ENCODE results near the gene SH3GL1. TPM values are rescaled to one million over a fixed set of nuclear protein-coding genes. Genes with fewer than 3 reads are reported as not detected.

SH3GL1 gene
- total RNA-seq, 4 donors from 2014 or later: 16.5 to 63.2 (median 34.2) TPM

- Histone ChIP-seq H3K9me3 (no peaks in the 10 kb centered on the region), H3K4me1 (peaks cover 51 to 78% (median 62%) of the 10 kb centered on the region in 4 donors), H3K27ac (peak overlapping the region; percentile 75 to 85 (median 81)), H3K27me3 (no peaks in the 10 kb centered on the region), H3K36me3 (no peaks in the 10 kb centered on the region), H3K4me3 (no peak overlapping the region)
- no peak for DNase-seq
- TF ChIP-seq CTCF (IDR thresholded peaks at IDR 0.05): peak in 2 of 5 experiments; percentile 1 to 12
- no peak for TF ChIP-seq EP300 (IDR thresholded peaks at IDR 0.05; ENCODE audit: low read depth)
- in situ Hi-C loops (cut with MboI; ENCODE audit: low pct_ligation_motif_present in 1 of 4, low pct_unique_long_range_greater_than_20kb in 1 of 4, low sequenced_read_pairs in 3 of 4): no loop called here
- intact Hi-C loops (cut with DNase I; ENCODE audit: low total_unique reads): no loop called here
- 73% methylated on average over 16 of the region's 16 CpGs; no CpG with 5 or more reads in 1 of the 2 donors for WGBS, 2 donors (ENCODE audit: low coverage in 1 of 2)
Observed at GRCh38 chr19:4376028-4376670, 24.2 kb downstream of the SH3GL1 start.

GRCh38 chr19:4375164-4376027, 25.0 kb downstream of the SH3GL1 start:
- no peaks in the 10 kb centered on the region for H3K9me3 ChIP-seq
- 20 to 32% methylated on average over 4 to 16 of the region's 16 CpGs for WGBS, 2 donors (ENCODE audit: low coverage in 1 of 2)
- DNase-seq: peak; percentile 80
- H3K36me3 ChIP-seq: no peaks in the 10 kb centered on the region
- intact Hi-C loops (cut with DNase I; ENCODE audit: low total_unique reads) (no loop called here), in situ Hi-C loops (cut with MboI; ENCODE audit: low pct_ligation_motif_present in 1 of 4, low pct_unique_long_range_greater_than_20kb in 1 of 4, low sequenced_read_pairs in 3 of 4) (no loop called here)
- H3K4me3 ChIP-seq: no peak overlapping the region
- H3K27ac ChIP-seq: peak overlapping the region; percentile 75 to 85 (median 81)
- TF ChIP-seq POLR2A (IDR thresholded peaks at IDR 0.05): no peak
- TF ChIP-seq CTCF (IDR thresholded peaks at IDR 0.05): peak in 4 of 5 experiments; percentile 13 to 23 (median 17)
- TF ChIP-seq POLR2AphosphoS5 (IDR thresholded peaks at IDR 0.05): no peak
- peaks cover 47 to 76% (median 62%) of the 10 kb centered on the region in 4 donors for H3K4me1 ChIP-seq
- no peaks in the 10 kb centered on the region for H3K27me3 ChIP-seq

GRCh38 chr19:4374498-4375163, 25.7 kb downstream of the SH3GL1 start:
- Histone ChIP-seq H3K36me3 (no peaks in the 10 kb centered on the region), H3K27me3 (no peaks in the 10 kb centered on the region), H3K9me3 (no peaks in the 10 kb centered on the region), H3K27ac (peak overlapping the region; percentile 75 to 85 (median 81)), H3K4me3 (no peak overlapping the region), H3K4me1 (peaks cover 48 to 76% (median 63%) of the 10 kb centered on the region in 4 donors)
- peak; percentile 70 for DNase-seq
- WGBS, 2 donors (ENCODE audit: low coverage in 1 of 2): 62% methylated on average over 27 of the region's 27 CpGs; no CpG with 5 or more reads in 1 of the 2 donors
- TF ChIP-seq POLR2A (IDR thresholded peaks at IDR 0.05) (no peak), POLR2AphosphoS5 (IDR thresholded peaks at IDR 0.05) (peak; percentile 42 to 66 (median 50))
- in situ Hi-C loops (cut with MboI; ENCODE audit: low pct_ligation_motif_present in 1 of 4, low pct_unique_long_range_greater_than_20kb in 1 of 4, low sequenced_read_pairs in 3 of 4) (loop anchor here in 1 of 4 donors (25.0 kb wide), 1 partner anchor 112 kb away; no protein-coding TSS in a partner anchor), intact Hi-C loops (cut with DNase I; ENCODE audit: low total_unique reads) (no loop called here)

GRCh38 chr19:4373601-4374497, 26.5 kb downstream of the SH3GL1 start:
- H3K4me1 ChIP-seq: peaks cover 53 to 76% (median 66%) of the 10 kb centered on the region in 4 donors
- no peaks in the 10 kb centered on the region for H3K27me3 ChIP-seq
- TF ChIP-seq POLR2AphosphoS5 (IDR thresholded peaks at IDR 0.05) (no peak), POLR2A (IDR thresholded peaks at IDR 0.05) (no peak), CTCF (IDR thresholded peaks at IDR 0.05) (no peak), EP300 (IDR thresholded peaks at IDR 0.05; ENCODE audit: low read depth) (no peak)
- intact Hi-C loops (cut with DNase I; ENCODE audit: low total_unique reads): no loop called here
- in situ Hi-C loops (cut with MboI; ENCODE audit: low pct_ligation_motif_present in 1 of 4, low pct_unique_long_range_greater_than_20kb in 1 of 4, low sequenced_read_pairs in 3 of 4): loop anchor here in 1 of 4 donors (25.0 kb wide), 1 partner anchor 112 kb away; no protein-coding TSS in a partner anchor
- no peak overlapping the region for H3K4me3 ChIP-seq
- DNase-seq: no peak
- no peaks in the 10 kb centered on the region for H3K36me3 ChIP-seq
- 79 to 80% methylated on average over 3 to 21 of the region's 25 CpGs for WGBS, 2 donors (ENCODE audit: low coverage in 1 of 2)
- H3K27ac ChIP-seq: peak overlapping the region; percentile 75 to 85 (median 81)
- no peaks in the 10 kb centered on the region for H3K9me3 ChIP-seq
